Measurements from ENCODE around the gene FAAP20.
A peak's percentile ranks its signal among the peaks of the same experiment; 100 is the strongest.

Gene FAAP20

DNA sequence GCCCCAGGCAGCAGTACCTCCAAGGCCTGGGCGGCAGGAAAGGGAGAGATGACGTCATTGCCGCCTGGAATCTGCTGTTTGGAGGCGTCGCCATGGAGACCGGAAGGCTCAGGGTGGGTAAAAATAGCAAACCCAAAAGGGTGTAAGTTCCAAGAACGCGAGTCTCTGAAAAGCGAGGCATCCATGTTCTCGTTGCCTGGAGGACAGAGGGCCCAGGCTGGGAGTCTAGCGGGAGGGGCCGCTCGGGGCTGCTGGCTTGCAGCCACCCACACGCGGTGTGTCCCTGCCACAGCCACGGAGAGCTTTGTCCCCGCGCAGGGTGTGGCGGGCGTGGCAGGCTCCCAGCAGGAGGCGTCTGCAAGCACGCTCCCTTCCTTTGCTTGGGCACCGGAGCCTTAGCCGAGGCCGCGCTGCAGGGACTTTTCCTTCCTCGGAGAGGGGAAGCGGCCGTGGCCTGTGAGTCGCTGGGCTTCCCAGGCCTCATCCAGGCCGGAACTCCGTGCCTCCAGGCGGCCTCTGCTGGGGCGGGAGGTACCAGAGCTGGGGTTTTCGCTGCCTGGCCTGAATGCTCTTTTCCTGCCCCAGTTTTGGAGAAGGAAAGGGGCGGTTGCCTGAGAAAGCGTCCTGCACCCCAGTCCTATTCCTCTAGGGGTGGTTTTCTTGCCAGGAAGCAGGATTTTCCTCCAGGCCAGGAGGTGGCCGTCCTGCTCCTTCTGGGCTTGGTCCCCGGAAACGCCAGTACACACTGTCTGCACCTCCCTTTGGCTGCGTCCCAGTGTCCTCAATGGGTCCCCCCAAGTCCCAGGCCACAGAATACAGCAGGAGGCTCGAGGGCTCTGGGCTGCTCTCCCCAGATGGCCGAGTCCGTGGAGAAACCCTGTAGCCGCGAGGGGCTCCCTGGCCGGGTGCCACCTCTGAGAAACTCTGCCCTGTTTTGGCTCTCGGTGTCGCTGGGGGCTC lies 18.2 kb upstream of the FAAP20 start:
- peak overlapping the region; percentile 93 for H3K4me2 ChIP-seq
- no peak for TF ChIP-seq Cebpa-rat (IDR thresholded peaks at IDR 0.05)
- no peaks in the 10 kb centered on the region for H3K9me3 ChIP-seq
- H3K9ac ChIP-seq, result peak overlapping the region; percentile 71
- no peaks in the 10 kb centered on the region for H3K36me3 ChIP-seq
- H3K27ac ChIP-seq, result peak overlapping the region; percentile 81
- H4K20me1 ChIP-seq, result no peaks in the 10 kb centered on the region
- H3K4me1 ChIP-seq, result peaks cover 60% of the 10 kb centered on the region
- no peaks in the 10 kb centered on the region for H3K27me3 ChIP-seq
- peak overlapping the region; percentile 55 for H3K4me3 ChIP-seq

DNA sequence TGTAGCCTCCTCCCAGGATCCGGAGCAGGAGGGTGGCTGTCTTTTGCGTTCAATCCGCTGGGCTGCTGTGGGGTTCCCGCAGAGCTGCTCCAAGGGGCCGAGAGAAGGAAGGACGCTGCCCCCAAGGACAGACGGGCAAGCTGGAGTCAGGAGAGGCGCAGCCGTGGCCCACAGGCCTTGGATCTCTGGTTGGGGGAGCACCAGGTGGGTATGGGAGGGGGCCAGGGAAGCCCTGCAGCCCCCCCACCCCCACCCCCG lies 17.6 kb upstream of the FAAP20 start:
- H3K27ac ChIP-seq, result peak overlapping the region; percentile 18; the same call in 1 of the 2 replicates
- H3K27me3 ChIP-seq, result no peaks in the 10 kb centered on the region
- TF ChIP-seq Cebpa-rat (IDR thresholded peaks at IDR 0.05), result no peak
- no peak overlapping the region for H3K4me3 ChIP-seq
- peaks cover 63% of the 10 kb centered on the region for H3K4me1 ChIP-seq
- H4K20me1 ChIP-seq, result no peaks in the 10 kb centered on the region
- H3K9ac ChIP-seq, result no peak overlapping the region
- no peaks in the 10 kb centered on the region for H3K36me3 ChIP-seq
- H3K9me3 ChIP-seq, result no peaks in the 10 kb centered on the region
- H3K4me2 ChIP-seq, result peak overlapping the region; percentile 93

DNA sequence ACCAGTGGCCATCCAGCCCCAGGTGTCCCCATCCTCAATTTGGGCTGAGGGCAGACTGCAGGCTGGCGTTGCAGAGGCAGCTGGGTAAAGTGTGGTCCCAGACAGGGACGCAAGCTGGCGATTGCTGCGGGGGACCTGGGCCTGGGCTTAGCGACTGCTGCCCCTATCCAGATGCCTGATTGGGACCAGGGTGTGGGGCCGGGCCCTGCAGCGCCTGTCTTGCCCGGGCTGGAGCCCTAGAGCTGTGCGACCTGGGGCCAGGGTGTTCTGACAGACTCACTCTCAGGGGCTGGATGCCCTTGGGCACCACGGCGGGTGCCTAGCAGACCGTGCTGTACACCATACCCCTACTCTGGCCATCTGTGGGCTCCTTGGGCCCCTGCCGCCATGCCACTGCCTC lies 16.2 kb upstream of the FAAP20 start:
- no peaks in the 10 kb centered on the region for H3K36me3 ChIP-seq

DNA sequence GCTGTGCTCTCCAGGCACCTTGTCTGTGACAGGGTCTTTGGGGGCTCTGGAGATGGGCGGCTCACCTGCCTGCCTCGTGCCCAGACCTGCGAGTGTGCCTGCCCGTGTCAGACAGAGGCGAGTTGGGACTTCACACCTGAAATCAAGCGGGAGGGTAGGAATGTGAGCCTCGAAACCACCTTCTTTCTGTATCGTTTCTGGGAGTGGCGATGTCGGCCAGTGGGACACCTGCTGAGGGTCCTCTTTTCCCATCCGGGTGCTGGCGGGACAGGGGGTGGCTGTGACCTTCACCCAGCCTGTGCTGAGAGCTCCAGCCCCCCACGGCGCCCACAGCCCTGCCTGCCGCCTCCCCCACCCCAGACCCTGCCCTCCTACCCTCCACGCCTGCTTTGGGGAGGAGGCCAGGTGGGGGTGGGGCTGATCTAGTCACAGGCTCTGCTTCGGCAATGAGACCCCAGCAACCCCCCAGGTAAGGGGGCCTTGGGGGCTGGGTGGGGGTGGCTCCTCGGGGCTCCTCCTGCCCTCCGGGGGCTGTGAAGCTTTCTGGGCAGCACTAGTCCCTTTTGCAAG lies 15.6 kb upstream of the FAAP20 start:
- H4K20me1 ChIP-seq, result no peaks in the 10 kb centered on the region
- no peak overlapping the region for H3K4me3 ChIP-seq
- H3K36me3 ChIP-seq, result no peaks in the 10 kb centered on the region
- H3K9ac ChIP-seq, result no peak overlapping the region
- no peak overlapping the region for H3K27ac ChIP-seq
- no peaks in the 10 kb centered on the region for H3K9me3 ChIP-seq
- no peak for TF ChIP-seq Cebpa-rat (IDR thresholded peaks at IDR 0.05)
- H3K4me2 ChIP-seq, result no peak overlapping the region
- H3K27me3 ChIP-seq, result no peaks in the 10 kb centered on the region
- H3K4me1 ChIP-seq, result peaks cover 82% of the 10 kb centered on the region

More for the DNA sequence above, 16.2 kb upstream of the FAAP20 start:
- H4K20me1 ChIP-seq, result no peaks in the 10 kb centered on the region
- H3K4me2 ChIP-seq, result no peak overlapping the region
- H3K27me3 ChIP-seq, result no peaks in the 10 kb centered on the region
- no peak overlapping the region for H3K27ac ChIP-seq
- H3K4me3 ChIP-seq, result no peak overlapping the region
- no peak overlapping the region for H3K9ac ChIP-seq
- no peak for TF ChIP-seq Cebpa-rat (IDR thresholded peaks at IDR 0.05)
- no peaks in the 10 kb centered on the region for H3K9me3 ChIP-seq
- H3K4me1 ChIP-seq, result peaks cover 77% of the 10 kb centered on the region

DNA sequence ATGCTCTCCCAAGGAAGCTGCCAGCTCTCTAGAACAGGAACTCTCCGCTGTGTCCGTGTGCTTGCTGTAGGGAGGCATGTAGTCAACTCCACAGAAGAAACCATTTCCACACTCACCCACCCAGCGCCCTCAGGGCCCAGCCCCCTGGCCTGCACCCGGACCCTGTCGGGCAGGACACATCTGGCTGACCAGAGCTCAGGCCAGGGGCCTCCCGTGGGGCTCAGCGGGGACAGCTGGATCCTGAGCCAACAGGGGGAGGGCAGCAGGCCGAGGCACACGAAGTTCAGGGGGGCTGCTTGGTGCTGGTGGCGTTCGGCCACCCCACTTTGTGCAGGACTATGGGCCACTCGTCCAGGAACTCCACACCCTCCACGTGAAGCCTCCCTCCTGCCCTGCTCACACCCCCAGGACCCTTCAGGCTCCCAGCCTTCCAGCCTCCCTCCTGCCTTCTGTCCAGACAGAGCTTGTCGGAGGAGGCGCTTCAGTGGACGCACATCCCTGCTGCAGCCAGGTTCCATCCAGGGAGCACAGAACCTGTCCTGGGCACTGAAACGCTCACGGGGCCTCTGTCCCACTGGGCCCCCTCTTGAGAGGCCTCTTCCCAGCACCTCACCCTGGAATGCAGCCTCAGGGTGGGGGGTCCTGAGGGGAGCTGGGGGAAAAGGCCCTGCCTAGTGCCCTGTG lies 15.0 kb upstream of the FAAP20 start:
- Histone ChIP-seq H3K4me2 (no peak overlapping the region), H3K4me3 (no peak overlapping the region), H4K20me1 (no peaks in the 10 kb centered on the region), H3K9me3 (no peaks in the 10 kb centered on the region), H3K27ac (no peak overlapping the region), H3K27me3 (no peaks in the 10 kb centered on the region), H3K36me3 (no peaks in the 10 kb centered on the region), H3K9ac (no peak overlapping the region), H3K4me1 (peaks cover 80% of the 10 kb centered on the region)
- TF ChIP-seq Cebpa-rat (IDR thresholded peaks at IDR 0.05), result no peak

DNA sequence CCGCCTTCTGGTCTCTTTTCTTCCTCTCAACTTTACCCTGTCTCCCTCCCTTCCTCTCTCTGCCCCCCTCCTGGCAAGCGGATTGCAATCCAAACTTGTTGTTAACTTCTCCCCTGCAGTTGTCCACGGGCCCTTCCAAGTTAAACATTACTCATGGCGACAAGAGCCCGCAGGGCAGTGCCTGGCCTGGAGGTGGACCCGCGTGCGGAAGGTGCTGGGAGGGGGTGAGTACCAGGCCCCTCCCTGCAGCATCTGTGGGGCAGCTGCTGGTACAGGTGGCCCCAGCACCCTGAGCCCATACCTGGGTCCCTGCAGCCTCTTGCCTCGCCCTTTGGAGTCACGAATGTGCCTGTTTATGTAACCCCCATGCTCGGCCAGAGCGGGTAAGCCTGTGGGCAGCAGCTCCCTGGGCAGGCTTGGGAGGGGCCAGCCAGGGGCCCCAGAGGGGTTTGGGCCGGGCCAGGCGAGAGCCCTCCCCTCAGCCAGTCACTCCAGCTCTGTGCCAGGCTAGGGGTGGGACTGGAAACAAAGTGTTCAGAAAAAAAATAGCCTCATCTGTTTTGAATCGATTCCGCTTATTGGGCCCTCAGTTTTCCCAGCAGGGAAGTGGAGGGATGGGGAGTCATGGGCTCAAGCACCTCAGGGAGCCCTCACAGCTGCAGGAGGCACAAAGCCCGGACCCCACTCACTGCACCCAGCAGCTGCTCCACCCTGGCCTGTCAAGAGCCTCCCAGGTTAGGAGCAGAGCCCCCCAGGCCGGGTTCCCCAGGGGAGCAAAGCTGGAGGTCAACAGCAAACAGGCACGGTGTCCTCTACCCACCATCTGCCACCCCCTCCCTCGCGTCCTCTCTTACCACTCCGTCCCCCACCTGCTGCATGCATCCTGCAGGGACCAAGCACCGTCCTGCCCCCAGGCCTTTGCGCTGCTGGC lies 14.0 kb upstream of the FAAP20 start:
- H3K27me3 ChIP-seq, result no peaks in the 10 kb centered on the region
- no peak overlapping the region for H3K4me2 ChIP-seq
- H3K4me1 ChIP-seq, result peaks cover 80% of the 10 kb centered on the region
- H3K9me3 ChIP-seq, result no peaks in the 10 kb centered on the region
- H3K36me3 ChIP-seq, result no peaks in the 10 kb centered on the region
- TF ChIP-seq Cebpa-rat (IDR thresholded peaks at IDR 0.05), result no peak
- H4K20me1 ChIP-seq, result no peaks in the 10 kb centered on the region
- no peak overlapping the region for H3K4me3 ChIP-seq
- no peak overlapping the region for H3K9ac ChIP-seq
- H3K27ac ChIP-seq, result no peak overlapping the region

DNA sequence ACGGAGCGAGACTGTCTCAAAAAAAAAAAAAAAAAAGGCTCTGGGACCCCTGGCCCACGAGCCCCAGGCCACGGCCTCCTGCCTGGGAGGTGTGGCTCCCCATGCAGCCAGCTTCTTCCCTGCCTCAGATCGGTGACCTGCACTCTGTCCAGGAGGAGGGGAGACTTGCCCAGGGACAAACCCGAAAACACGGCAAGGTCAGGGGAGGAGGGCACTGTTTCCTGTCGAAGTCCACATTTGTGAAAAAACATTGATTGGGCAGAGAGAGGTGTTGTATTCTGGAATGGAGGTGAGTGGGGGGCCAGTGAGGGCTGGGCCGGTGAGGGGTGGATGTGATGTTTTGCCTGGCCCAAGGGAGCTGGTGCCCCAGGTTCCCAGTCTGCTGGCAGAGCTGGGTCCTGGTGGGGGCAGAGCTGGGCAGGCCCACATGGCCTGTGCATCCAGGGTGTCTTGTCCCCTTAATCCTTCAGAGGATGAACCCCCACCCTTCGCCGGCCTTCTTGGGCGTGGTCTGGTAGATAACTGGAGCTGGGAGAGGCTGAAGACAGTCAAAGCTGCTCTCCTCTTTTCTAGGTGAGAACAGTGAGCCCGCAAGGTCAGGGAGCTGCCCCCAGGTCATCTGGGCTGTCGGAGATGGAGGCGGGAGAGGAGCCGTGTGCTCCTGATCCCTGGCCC lies 12.4 kb upstream of the FAAP20 start:
- Histone ChIP-seq H3K9me3 (no peaks in the 10 kb centered on the region), H3K4me3 (no peak overlapping the region), H3K27me3 (no peaks in the 10 kb centered on the region), H3K9ac (no peak overlapping the region), H3K27ac (no peak overlapping the region), H3K4me2 (peak overlapping the region; percentile 98), H3K36me3 (no peaks in the 10 kb centered on the region), H3K4me1 (peaks cover 79% of the 10 kb centered on the region), H4K20me1 (no peaks in the 10 kb centered on the region)
- no peak for TF ChIP-seq Cebpa-rat (IDR thresholded peaks at IDR 0.05)

DNA sequence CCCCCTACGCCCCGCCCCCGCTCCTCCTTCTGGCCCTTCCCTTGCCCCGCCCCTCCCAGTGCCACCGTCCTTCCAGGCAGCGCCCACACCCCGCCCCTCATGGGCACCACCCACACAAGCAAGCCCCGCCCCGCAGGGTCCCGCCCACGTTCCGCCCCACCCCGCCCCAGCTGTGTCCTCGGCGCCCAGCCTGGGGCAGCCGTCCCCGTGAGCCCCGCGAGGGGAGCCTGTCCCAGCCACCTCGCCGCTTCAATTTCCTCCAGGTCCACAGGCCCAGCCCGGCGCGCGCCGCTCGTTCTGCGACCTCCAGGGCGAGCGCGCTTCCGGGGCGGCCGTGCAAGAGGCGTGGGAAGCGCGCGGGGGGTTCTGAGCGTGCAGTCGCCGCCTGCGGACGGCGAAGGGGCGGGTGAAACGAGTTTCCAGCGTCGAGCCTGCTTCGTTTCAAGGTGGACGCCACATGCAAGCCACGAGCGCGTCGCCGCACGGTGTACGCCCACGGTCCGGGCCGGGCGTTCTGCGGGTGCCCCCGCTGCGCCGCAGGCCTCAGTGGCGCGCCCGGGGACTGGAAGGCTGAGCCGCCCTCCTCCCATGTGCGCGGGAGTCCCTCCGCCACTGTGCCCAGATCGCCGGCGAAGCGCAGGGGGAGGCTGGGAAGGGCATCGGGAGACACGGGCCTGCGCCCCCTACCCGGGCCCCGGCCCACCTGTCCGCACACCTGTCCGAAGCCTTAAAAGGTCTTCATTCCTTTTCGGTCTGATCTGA lies 10.8 kb upstream of the FAAP20 start:
- Histone ChIP-seq H3K4me3 (peak overlapping the region; percentile 67), H3K4me1 (peaks cover 83% of the 10 kb centered on the region), H3K27me3 (no peaks in the 10 kb centered on the region), H3K9me3 (no peaks in the 10 kb centered on the region), H4K20me1 (peaks cover 10% of the 10 kb centered on the region), H3K36me3 (no peaks in the 10 kb centered on the region), H3K9ac (peak overlapping the region; percentile 45; the same call in 1 of the 2 replicates), H3K27ac (peak overlapping the region; percentile 35; the same call in 1 of the 2 replicates), H3K4me2 (peak overlapping the region; percentile 98)
- TF ChIP-seq Cebpa-rat (IDR thresholded peaks at IDR 0.05), result no peak
